GM19238 (cell line): ENCODE results near the gene INSYN2B.

Source experiments
- DNase-seq: peaks from one replicate; pipeline ENCODE4 v3.0.0; 2011; ENCODE audit warnings: low spot score; ENCODE audit not compliant: insufficient read length

Gene INSYN2B

GRCh38 chr5:169980418-169981053 lies at the start of gene INSYN2B:
INSYN2B (minus strand) TSS chr5:169980495; CDS start chr5:169883898, 96,597 bp downstream.
- peak; percentile 13 for DNase-seq

GRCh38 chr5:170028124-170028523 lies 47.8 kb upstream of the INSYN2B start:
- no peak for DNase-seq

- no peak for DNase-seq
Observed at GRCh38 chr5:170025853-170026252, 45.6 kb upstream of the INSYN2B start.

GRCh38 chr5:170021506-170021905 lies 41.2 kb upstream of the INSYN2B start:
- no peak for DNase-seq

- DNase-seq: no peak
Observed at GRCh38 chr5:170020423-170020822, 40.1 kb upstream of the INSYN2B start.

- DNase-seq: no peak
Observed at GRCh38 chr5:170012622-170013021, 32.3 kb upstream of the INSYN2B start.

- no peak for DNase-seq
Observed at GRCh38 chr5:170011751-170012150, 31.5 kb upstream of the INSYN2B start.

GRCh38 chr5:170010595-170010994 lies 30.3 kb upstream of the INSYN2B start:
- no peak for DNase-seq

- no peak for DNase-seq
Observed at GRCh38 chr5:170008376-170008775, 28.1 kb upstream of the INSYN2B start.

- no peak for DNase-seq
Observed at GRCh38 chr5:170006021-170006420, 25.7 kb upstream of the INSYN2B start.

- DNase-seq: no peak
Observed at GRCh38 chr5:170000155-170000554, 19.9 kb upstream of the INSYN2B start.

GRCh38 chr5:169999621-170000020 lies 19.3 kb upstream of the INSYN2B start:
- no peak for DNase-seq

GRCh38 chr5:169997798-169998197 lies 17.5 kb upstream of the INSYN2B start:
- no peak for DNase-seq

- DNase-seq: no peak
Observed at GRCh38 chr5:169993485-169993790, 13.1 kb upstream of the INSYN2B start.

GRCh38 chr5:169992789-169993484 lies 12.6 kb upstream of the INSYN2B start:
- DNase-seq: no peak

- DNase-seq: no peak
Observed at GRCh38 chr5:169991115-169991869, 11.0 kb upstream of the INSYN2B start.

- DNase-seq: no peak
Observed at GRCh38 chr5:169989365-169989764, 9.1 kb upstream of the INSYN2B start.

GRCh38 chr5:169988947-169989346 lies 8.7 kb upstream of the INSYN2B start:
- DNase-seq: no peak

- no peak for DNase-seq
Observed at GRCh38 chr5:169988206-169988605, 7.9 kb upstream of the INSYN2B start.

- DNase-seq: no peak
Observed at GRCh38 chr5:169979871-169980270, 424 bp downstream of the INSYN2B start.

GRCh38 chr5:169978714-169979113 lies 1.6 kb downstream of the INSYN2B start:
- no peak for DNase-seq

GRCh38 chr5:169974121-169974770 lies 6.0 kb downstream of the INSYN2B start:
- no peak for DNase-seq
